Pancreas (tissue), 10 donors: ENCODE data around the gene KCNH8. TPM values are rescaled to one million over a fixed set of nuclear protein-coding genes. Genes with fewer than 3 reads are reported as not detected.

Source experiments
- ATAC-seq, 4 donors: fragments of 200-7000 bp; cut with Tn5 transposase; one replicate each; pipeline versions ENCODE4 v1.8.0 to v1.9.1; 2020; ENCODE audit warnings: mild to moderate bottlenecking in 4 of 4, moderate library complexity in 4 of 4
- DNase-seq, 6 donors: peaks; one replicate each; pipeline ENCODE4 v3.0.0-alpha.2; 2020
- FAIRE-seq: peaks from 2 replicates; lab custom pipeline; 2012; peaks lifted over from hg19 to GRCh38; lab: Jason Lieb, UNC
- H3K27ac ChIP-seq, 4 donors: fragments of 200-600 bp; sonication (generic); 1 replicate in 3 of 4; 2 replicates in 1 of 4; pipeline versions ENCODE4 v1.5.0 to v1.8.0; 2020
- H3K27me3 ChIP-seq, 4 donors: fragments of 200-600 bp; one replicate each; pipeline ENCODE4 v1.8.0; 2021
- H3K36me3 ChIP-seq, 3 donors: fragments of 200-600 bp; sonication (generic) in 1 of 3; one replicate each; pipeline versions ENCODE4 v1.5.0 to v1.8.0; 2020 to 2021
- H3K4me1 ChIP-seq, 3 donors: fragments of 200-600 bp; one replicate each; pipeline ENCODE4 v1.8.0; 2021
- H3K4me3 ChIP-seq, 4 donors: fragments of 200-600 bp; sonication (generic) in 2 of 4; one replicate each; pipeline versions ENCODE4 v1.5.0 to v1.8.0; 2020 to 2021
- H3K9me3 ChIP-seq, 4 donors: fragments of 200-600 bp; one replicate each; pipeline ENCODE4 v1.8.0; 2021
- WGBS, 2 donors: extraction: QIAGEN DNeasy Blood & Tissue Kit; methylation state at CpG; one replicate each; pipeline ENCODE4 v1.1.7; 2013; 5-methylcytosine and 5-hydroxymethylcytosine counted together
- intact Hi-C, 3 donors: fragments of 100-400 bp; cut with DNase I; formaldehyde crosslinking; loops; one replicate each; pipeline versions ENCODE4 v1.11.1 to v1.14.2; 2022
- polyA plus RNA-seq, 2 donors: library from polyadenylated mRNA; stranded (reverse); fragments of 200-250 nt; gene quantifications; one replicate each; pipeline ENCODE4 v1.2.3, GENCODE V29; 2013
- total RNA-seq, 6 donors: library from RNA; stranded (reverse); fragmentation: NEBNext Ultra II Directional in 4 of 6; extraction: Animal tissue kit (Norgen Biotek cat#: 25700) in 4 of 6; gene quantifications; one replicate each; pipeline versions ENCODE4 v1.2.1 to v1.2.4, GENCODE V29; 2021 to 2023
- TF ChIP-seq, protein P1 (sequence below), 4 donors: fragments of 200-600 bp; sonication (generic) in 3 of 4; IDR thresholded peaks; one replicate each; pipeline versions ENCODE4 v1.5.0 to v1.8.0; 2021; ENCODE audit warnings: antibody characterized with exemption in 4 of 4
- donor health status: healthy with polysubstance abuse.
- donor health status: DM: no; HTN: no; CAD: no; lungs with moderate emphysema.
- donor health status: DM: no; HTN: no; CAD: no.
- donor health status: control.
- donor health status: control.
- donor health status: Bipolar disorder and iron deficiency.
- donor health status: DM: yes; HTN: yes; CAD: no.
- donor health status: DM: no; HTN: no; CAD: no.
- donor health status: DM: no; HTN: no; CAD: no.
- donor health status: DM: yes; HTN: yes; CAD: no.

The KCNH8 gene
- total and polyA plus RNA-seq, 8 donors = 0.51 to 2.6 (median 1.0) TPM

DNA sequence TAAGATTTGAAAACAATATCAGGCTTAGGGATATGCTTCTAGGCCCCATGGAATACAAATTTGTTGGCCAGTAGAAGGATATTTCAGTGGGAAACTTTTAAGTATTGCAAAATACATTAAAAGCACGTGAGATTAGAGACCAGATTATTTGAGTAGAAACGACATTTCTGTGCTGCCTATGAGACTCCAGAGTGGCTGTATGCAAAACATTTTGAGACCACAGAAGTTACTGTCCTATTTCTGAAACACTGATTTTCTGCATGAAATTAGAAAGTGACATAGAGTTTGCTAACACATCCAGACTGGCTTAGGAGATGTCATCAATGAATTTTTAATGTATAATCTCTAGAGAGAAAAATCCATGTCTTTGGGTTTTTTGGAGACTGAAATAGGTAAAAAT, 99.8 kb downstream of the KCNH8 start:
- Histone ChIP-seq H3K9me3 (no peaks in the 10 kb centered on the region), H3K4me1 (no peaks in the 10 kb centered on the region), H3K27me3 (no peaks in the 10 kb centered on the region), H3K36me3 (no peaks in the 10 kb centered on the region), H3K27ac (no peak overlapping the region), H3K4me3 (no peak overlapping the region)
- FAIRE-seq (no peak), DNase-seq (no peak), ATAC-seq (no peak)
- WGBS, 2 donors = 54 to 66% methylated on average over 2 of the region's 2 CpGs
- TF ChIP-seq, protein P1, sequence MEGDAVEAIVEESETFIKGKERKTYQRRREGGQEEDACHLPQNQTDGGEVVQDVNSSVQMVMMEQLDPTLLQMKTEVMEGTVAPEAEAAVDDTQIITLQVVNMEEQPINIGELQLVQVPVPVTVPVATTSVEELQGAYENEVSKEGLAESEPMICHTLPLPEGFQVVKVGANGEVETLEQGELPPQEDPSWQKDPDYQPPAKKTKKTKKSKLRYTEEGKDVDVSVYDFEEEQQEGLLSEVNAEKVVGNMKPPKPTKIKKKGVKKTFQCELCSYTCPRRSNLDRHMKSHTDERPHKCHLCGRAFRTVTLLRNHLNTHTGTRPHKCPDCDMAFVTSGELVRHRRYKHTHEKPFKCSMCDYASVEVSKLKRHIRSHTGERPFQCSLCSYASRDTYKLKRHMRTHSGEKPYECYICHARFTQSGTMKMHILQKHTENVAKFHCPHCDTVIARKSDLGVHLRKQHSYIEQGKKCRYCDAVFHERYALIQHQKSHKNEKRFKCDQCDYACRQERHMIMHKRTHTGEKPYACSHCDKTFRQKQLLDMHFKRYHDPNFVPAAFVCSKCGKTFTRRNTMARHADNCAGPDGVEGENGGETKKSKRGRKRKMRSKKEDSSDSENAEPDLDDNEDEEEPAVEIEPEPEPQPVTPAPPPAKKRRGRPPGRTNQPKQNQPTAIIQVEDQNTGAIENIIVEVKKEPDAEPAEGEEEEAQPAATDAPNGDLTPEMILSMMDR (IDR thresholded peaks at IDR 0.05) = no peak
- intact Hi-C loops = no loop called here

DNA sequence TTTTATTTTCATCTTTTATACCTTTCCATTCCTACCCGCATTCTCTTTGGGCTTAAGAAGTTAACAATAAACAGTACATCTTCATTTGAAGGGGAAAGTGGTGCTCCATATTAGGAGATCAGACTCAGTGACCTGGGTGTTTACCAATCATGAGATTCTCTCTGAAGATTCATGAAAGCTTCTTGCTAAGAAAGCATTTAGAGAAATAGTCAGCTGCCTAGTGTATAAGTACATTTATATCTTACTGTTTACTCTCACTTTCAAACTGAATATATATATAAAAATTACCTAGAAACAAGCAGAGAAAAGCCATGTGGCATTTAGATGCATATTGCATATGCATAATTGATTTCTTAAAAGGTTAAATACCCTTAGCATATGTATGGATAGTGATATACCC, 100.5 kb downstream of the KCNH8 start:
- 79 to 89% methylated on average over 1 of the region's 1 CpG for WGBS, 2 donors
- no peak overlapping the region for H3K4me3 ChIP-seq
- no peaks in the 10 kb centered on the region for H3K27me3 ChIP-seq
- no peaks in the 10 kb centered on the region for H3K4me1 ChIP-seq
- DNase-seq = no peak
- H3K36me3 ChIP-seq = no peaks in the 10 kb centered on the region
- no peak overlapping the region for H3K27ac ChIP-seq
- no peak for ATAC-seq
- TF ChIP-seq, protein P1 (IDR thresholded peaks at IDR 0.05) = no peak
- FAIRE-seq = no peak
- no peaks in the 10 kb centered on the region for H3K9me3 ChIP-seq
- intact Hi-C loops = no loop called here

DNA sequence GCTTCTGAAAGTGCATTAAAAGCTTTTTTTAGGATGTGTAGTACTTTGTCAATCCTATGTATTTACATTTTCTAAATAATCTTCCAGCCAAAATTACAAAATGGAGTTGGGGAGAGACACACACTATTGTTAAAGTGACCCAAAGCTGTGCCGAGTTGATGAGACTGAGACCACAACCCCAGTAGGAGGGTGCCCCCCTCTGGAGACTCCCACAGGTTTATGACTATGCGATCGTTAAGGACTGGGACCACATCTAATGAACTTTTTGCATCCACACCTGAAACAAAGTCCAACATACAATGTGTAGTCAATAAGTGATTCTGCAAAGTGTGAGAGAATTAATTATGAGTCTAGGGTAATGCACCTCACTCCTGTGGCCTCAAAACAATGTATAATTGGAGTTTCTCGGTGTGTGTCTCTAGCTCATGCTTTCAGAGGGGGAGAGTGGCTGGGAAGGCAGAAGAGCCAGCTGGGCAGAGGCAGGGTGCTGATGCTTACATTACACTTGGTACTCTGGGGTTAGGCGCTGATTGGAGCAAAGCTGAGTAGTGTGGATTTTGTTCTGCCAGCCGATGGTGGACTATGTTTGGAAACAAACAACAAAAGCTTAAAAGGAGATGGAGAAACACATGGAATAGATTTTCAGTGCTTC, 102.8 kb downstream of the KCNH8 start:
- H3K4me1 ChIP-seq = no peaks in the 10 kb centered on the region
- H3K36me3 ChIP-seq = no peaks in the 10 kb centered on the region
- no peak for FAIRE-seq
- TF ChIP-seq, protein P1 (IDR thresholded peaks at IDR 0.05) = peak in 1 of 4 donors; percentile 10
- 43 to 63% methylated on average over 6 of the region's 6 CpGs for WGBS, 2 donors
- no peak for DNase-seq
- H3K9me3 ChIP-seq = no peaks in the 10 kb centered on the region
- intact Hi-C loops = no loop called here
- H3K27ac ChIP-seq = no peak overlapping the region
- H3K27me3 ChIP-seq = no peaks in the 10 kb centered on the region
- ATAC-seq = peak in 2 of 4 donors; percentile 47 to 57
- no peak overlapping the region for H3K4me3 ChIP-seq

DNA sequence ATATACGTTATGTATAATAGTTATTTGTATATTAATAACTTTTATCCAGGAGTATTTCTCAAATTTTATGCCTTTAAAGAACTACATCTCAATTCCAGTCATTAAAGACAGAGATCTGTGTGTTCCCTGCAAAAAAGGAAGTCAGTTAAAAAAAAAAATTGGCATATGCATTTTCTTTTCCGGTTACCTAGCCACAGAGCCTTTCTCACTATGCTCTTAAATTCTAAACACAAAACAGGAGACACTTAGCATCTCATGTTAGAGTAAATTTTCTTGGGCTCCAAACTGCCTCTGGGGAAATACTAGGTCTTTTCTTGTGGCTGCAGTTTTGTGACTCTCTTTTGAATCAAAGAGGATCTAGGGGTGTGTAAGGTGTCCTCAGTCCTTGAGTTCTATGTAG, 105.9 kb downstream of the KCNH8 start:
- WGBS, 2 donors = 67 to 81% methylated on average over 2 of the region's 2 CpGs
- Histone ChIP-seq H3K27me3 (no peaks in the 10 kb centered on the region), H3K9me3 (no peaks in the 10 kb centered on the region), H3K27ac (no peak overlapping the region), H3K4me1 (no peaks in the 10 kb centered on the region), H3K36me3 (no peaks in the 10 kb centered on the region), H3K4me3 (no peak overlapping the region)
- intact Hi-C loops = no loop called here
- TF ChIP-seq, protein P1 (IDR thresholded peaks at IDR 0.05) = no peak
- no peak for DNase-seq
- no peak for ATAC-seq
- FAIRE-seq = no peak

DNA sequence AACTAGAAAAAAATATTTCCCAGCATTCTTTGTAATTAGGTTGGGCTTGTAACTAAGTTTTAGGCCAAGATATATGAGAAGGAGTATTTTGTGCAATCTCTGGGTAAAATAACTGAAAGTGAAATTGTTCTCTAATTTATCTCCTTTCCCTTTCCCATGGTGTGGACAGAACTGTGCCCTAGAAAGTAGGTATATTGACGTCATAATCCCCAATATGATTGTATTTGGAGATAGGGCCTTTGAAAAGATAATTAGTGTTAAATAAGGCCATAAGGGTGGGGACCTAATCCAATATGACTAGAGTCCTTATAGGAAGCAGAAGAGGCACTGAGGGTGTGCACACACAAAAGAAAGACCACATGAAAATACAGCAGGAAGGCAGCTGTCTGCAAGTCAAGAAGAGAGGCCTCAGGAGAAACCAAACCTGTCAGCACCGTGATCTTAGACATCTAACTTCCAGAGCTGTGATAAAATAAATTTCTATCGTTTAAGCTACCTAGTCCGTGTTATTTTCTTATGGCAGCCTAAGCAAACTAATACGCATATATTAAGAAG, 106.6 kb downstream of the KCNH8 start:
- no peak for DNase-seq
- intact Hi-C loops = no loop called here
- Histone ChIP-seq H3K4me3 (no peak overlapping the region), H3K9me3 (no peaks in the 10 kb centered on the region), H3K27me3 (no peaks in the 10 kb centered on the region), H3K36me3 (no peaks in the 10 kb centered on the region), H3K4me1 (no peaks in the 10 kb centered on the region), H3K27ac (no peak overlapping the region)
- no peak for ATAC-seq
- 83 to 87% methylated on average over 5 of the region's 5 CpGs for WGBS, 2 donors
- TF ChIP-seq, protein P1 (IDR thresholded peaks at IDR 0.05) = no peak
- no peak for FAIRE-seq
